ENCODE data around the gene SYTL2. TPM values are rescaled to one million over a fixed set of nuclear protein-coding genes. Genes with fewer than 3 reads are reported as not detected.

The SYTL2 gene
- total RNA-seq, 1 donor from 2014 or later = 7.3 TPM

GRCh38 chr11:85665733-85666132 is 145.2 kb downstream of the SYTL2 start:
- no peak for DNase-seq (ENCODE audit: low read depth, low spot score)
- H3K9me3 Mint-ChIP-seq = peaks cover under 1% of the 10 kb centered on the region
- no peaks in the 10 kb centered on the region for H3K27me3 Mint-ChIP-seq (ENCODE audit: low read depth)
- peaks cover 19% of the 10 kb centered on the region for H3K36me3 Mint-ChIP-seq (ENCODE audit: low read depth)
- peak overlapping the region; percentile 100 for H3K4me3 Mint-ChIP-seq
- TF ChIP-seq CTCF (conservative IDR thresholded peaks at IDR 0.05) = no peak
- H3K27ac Mint-ChIP-seq (ENCODE audit: unreplicated experiment) = no peak overlapping the region
- H3K4me1 Mint-ChIP-seq = peaks cover 38% of the 10 kb centered on the region

- peak; percentile 94 for DNase-seq (ENCODE audit: low read depth, low spot score)
- Mint-ChIP-seq H3K36me3 (ENCODE audit: low read depth) (peaks cover 19% of the 10 kb centered on the region), H3K9me3 (no peaks in the 10 kb centered on the region), H3K4me1 (peaks cover 47% of the 10 kb centered on the region), H3K4me3 (peak within 1 kb of the TSS; percentile 100), H3K27ac (ENCODE audit: unreplicated experiment) (peak within 1 kb of the TSS; percentile 98), H3K27me3 (ENCODE audit: low read depth) (no peaks in the 10 kb centered on the region)
- no peak for TF ChIP-seq CTCF (conservative IDR thresholded peaks at IDR 0.05)
Measured at GRCh38 chr11:85664615-85665481, 146.1 kb downstream of the SYTL2 start, which contains the start of gene CREBZF. CREBZF (minus strand) TSS chr11:85665129; CDS start chr11:85664875, 254 bp downstream.

- Mint-ChIP-seq H3K36me3 (ENCODE audit: low read depth) (peaks cover 19% of the 10 kb centered on the region), H3K9me3 (no peaks in the 10 kb centered on the region), H3K27ac (ENCODE audit: unreplicated experiment) (peak overlapping the region; percentile 98), H3K27me3 (ENCODE audit: low read depth) (no peaks in the 10 kb centered on the region), H3K4me1 (peaks cover 54% of the 10 kb centered on the region), H3K4me3 (peak overlapping the region; percentile 100)
- peak; percentile 61 for TF ChIP-seq CTCF (conservative IDR thresholded peaks at IDR 0.05)
- peak; percentile 66 for DNase-seq (ENCODE audit: low read depth, low spot score)
Measured at GRCh38 chr11:85663753-85664614, 147.0 kb downstream of the SYTL2 start.

- peak overlapping the region; percentile 100 for H3K4me3 Mint-ChIP-seq
- peaks cover 59% of the 10 kb centered on the region for H3K4me1 Mint-ChIP-seq
- TF ChIP-seq CTCF (conservative IDR thresholded peaks at IDR 0.05) = no peak
- H3K27me3 Mint-ChIP-seq (ENCODE audit: low read depth) = no peaks in the 10 kb centered on the region
- DNase-seq (ENCODE audit: low read depth, low spot score) = no peak
- no peaks in the 10 kb centered on the region for H3K9me3 Mint-ChIP-seq
- peak overlapping the region; percentile 98 for H3K27ac Mint-ChIP-seq (ENCODE audit: unreplicated experiment)
- H3K36me3 Mint-ChIP-seq (ENCODE audit: low read depth) = peaks cover 19% of the 10 kb centered on the region
Measured at GRCh38 chr11:85663080-85663752, 147.7 kb downstream of the SYTL2 start.
